GM12878 (cell line): ENCODE results near the gene HIVEP3. TPM values are rescaled to one million over a fixed set of nuclear protein-coding genes. Genes with fewer than 3 reads are reported as not detected.

Source experiments
- ASH2L ChIP-seq: fragments of 300-600, 200-600 bp; sonication (generic); IDR thresholded peaks from 2 replicates; pipeline ENCODE4 v1.6.1; 2017; ENCODE audit warnings: low read depth, mild to moderate bottlenecking, borderline replicate concordance
- BCL11A ChIP-seq: IDR thresholded peaks from 2 replicates; pipeline ENCODE4 v1.6.1; 2011; ENCODE audit warnings: low read depth, low read length
- EGR1 ChIP-seq, 2 experiments: IDR thresholded peaks; 1 replicate in 1 of 2; 2 replicates in 1 of 2; pipeline ENCODE4 v1.6.1; 2011 to 2012; ENCODE audit warnings: low read depth in 2 of 2, low read length in 2 of 2, borderline replicate concordance in 1 of 2, mild to moderate bottlenecking in 1 of 2, moderate library complexity in 1 of 2
- EZH2 ChIP-seq: IDR thresholded peaks from 2 replicates; pipeline ENCODE4 v1.6.1; 2012; ENCODE audit warnings: low read depth, mild to moderate bottlenecking, control low read depth, inconsistent platforms, low read length, borderline replicate concordance; ENCODE audit not compliant: control insufficient read depth
- FOS ChIP-seq: IDR thresholded peaks from 3 replicates; pipeline ENCODE4 v1.6.1; 2011; ENCODE audit warnings: borderline replicate concordance; ENCODE audit not compliant: insufficient read length; ENCODE audit errors: extremely low read depth
- HDAC6 ChIP-seq: fragments of 200-600 bp; sonication (generic); IDR thresholded peaks from one replicate; pipeline ENCODE4 v1.8.0; 2017; ENCODE audit warnings: antibody characterized with exemption; ENCODE audit not compliant: unreplicated experiment
- IRF4 ChIP-seq: IDR thresholded peaks from 2 replicates; pipeline ENCODE4 v1.6.1; 2011; ENCODE audit warnings: low read depth, low read length
- KAT2A ChIP-seq: conservative IDR thresholded peaks from 2 replicates; pipeline ENCODE4 v1.6.1; 2011; ENCODE audit warnings: low read depth, low read length; ENCODE audit not compliant: control insufficient read depth
- MXI1 ChIP-seq: fragments of 150-350 bp; IDR thresholded peaks from 2 replicates; pipeline ENCODE4 v1.6.1; 2011; ENCODE audit warnings: low read depth, mild to moderate bottlenecking, inconsistent platforms, low read length, improper control_type of control experiment
- POLR2A ChIP-seq: IDR thresholded peaks from 2 replicates; pipeline ENCODE4 v1.6.1; 2011; ENCODE audit warnings: low read depth, mild to moderate bottlenecking, low read length
- SUPT20H ChIP-seq: IDR thresholded peaks from 2 replicates; pipeline ENCODE4 v1.6.1; 2011; ENCODE audit warnings: low read depth, mild to moderate bottlenecking, low read length, moderate library complexity, borderline replicate concordance; ENCODE audit not compliant: control insufficient read depth
- ZNF207 ChIP-seq: fragments of 450-650 bp; IDR thresholded peaks from 2 replicates; pipeline ENCODE4 v1.6.1; 2014; ENCODE audit warnings: antibody characterized with exemption, mild to moderate bottlenecking, borderline replicate concordance
- ZNF622 ChIP-seq: fragments of 450-650 bp; IDR thresholded peaks from 2 replicates; pipeline ENCODE4 v1.6.1; 2017; ENCODE audit warnings: mild to moderate bottlenecking, inconsistent platforms
- polyA plus RNA-seq, 11 experiments: library from polyadenylated mRNA; depleted of rRNA in 4 of 11; unstranded in 6 of 11; stranded (reverse) in 5 of 11; fragments of >200 nt; fragmentation: Nextera tagmentation in 4 of 11; fragmentation: Illumina TruSeq in 1 of 11; extraction: Ambion mirVana in 4 of 11; extraction: Trizol in 1 of 11; gene quantifications; 1 replicate in 1 of 11; 2 replicates in 10 of 11; pipeline versions ENCODE4 v1.2.1 to v1.2.3, GENCODE V29; 2011 to 2016; ENCODE audit warnings: inconsistent platforms in 2 of 11, missing spikeins in 2 of 11, low read depth in 1 of 11
- total RNA-seq, 4 experiments: library from RNA; depleted of rRNA in 3 of 4; stranded (reverse); fragments of >200 nt in 3 of 4; fragmentation: Illumina TruSeq in 1 of 4; extraction: Trizol in 1 of 4; gene quantifications; 2 replicates each; pipeline versions ENCODE4 v1.2.1 to v1.2.3, GENCODE V29; 2013 to 2021
- TF ChIP-seq, protein P1 (sequence below): fragments of 450-650 bp; conservative IDR thresholded peaks from 2 replicates; pipeline ENCODE4 v1.6.1; 2017; ENCODE audit warnings: mild to moderate bottlenecking, moderate library complexity
- TF ChIP-seq, protein P2 (sequence below): fragments of 450-650 bp; IDR thresholded peaks from 2 replicates; pipeline ENCODE4 v1.6.1; 2017; ENCODE audit warnings: mild to moderate bottlenecking
- TF ChIP-seq, protein P3 (sequence below): fragments of 450-650 bp; IDR thresholded peaks from 2 replicates; pipeline ENCODE4 v1.6.1; 2017; ENCODE audit warnings: mild to moderate bottlenecking, moderate library complexity
- TF ChIP-seq, protein P4 (sequence below): fragments of 150-350 bp; IDR thresholded peaks from 2 replicates; pipeline ENCODE4 v1.6.1; 2016; ENCODE audit warnings: low read depth, low read length
- TF ChIP-seq, protein P5 (sequence below): IDR thresholded peaks from 2 replicates; pipeline ENCODE4 v1.6.1; 2012; ENCODE audit warnings: low read depth, low read length, improper control_type of control experiment

HIVEP3 gene
- total and polyA plus RNA-seq, 10 of the 15 experiments (the other 5 are each of a cell fraction or from before 2014, with no cell fraction given), result 1.8 to 13.6 (median 3.8) TPM

DNA sequence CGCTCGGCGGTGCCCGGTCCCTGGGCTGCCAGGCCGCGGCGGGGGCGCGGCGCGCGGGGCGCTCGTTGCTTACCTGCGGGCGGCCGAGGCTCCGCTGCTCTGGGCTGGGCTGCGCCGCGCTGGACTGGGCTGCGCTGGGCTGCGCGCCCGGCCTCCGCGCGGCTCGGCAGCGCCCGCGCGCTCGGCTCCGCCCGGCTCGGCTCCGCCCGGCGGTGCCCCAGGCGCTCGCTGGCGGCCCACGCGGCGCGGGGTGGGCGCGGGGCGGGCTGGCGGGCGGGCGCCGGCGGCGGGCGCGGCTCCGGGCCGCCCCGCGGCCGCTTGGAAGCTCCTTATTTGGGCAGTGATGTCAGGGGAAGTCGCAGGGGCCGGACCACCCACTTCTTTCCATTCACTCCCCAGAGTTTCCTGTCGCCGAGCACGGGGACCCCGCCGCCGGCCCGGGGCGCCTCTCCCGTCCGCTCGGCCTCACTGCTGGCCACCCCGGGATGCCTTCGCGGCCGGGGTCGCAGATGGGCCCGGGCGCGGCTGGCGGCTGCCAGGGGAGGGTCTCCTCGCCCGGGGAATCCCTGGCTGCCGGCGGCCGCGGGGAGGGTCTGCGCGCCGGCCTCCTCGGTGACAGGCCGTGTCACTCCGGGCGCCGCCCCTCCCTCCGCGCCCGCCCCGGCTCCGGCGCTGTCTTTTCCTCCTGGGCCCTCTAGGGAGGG lies 256.5 kb downstream of the HIVEP3 start (continued):
- TF ChIP-seq, protein P1, sequence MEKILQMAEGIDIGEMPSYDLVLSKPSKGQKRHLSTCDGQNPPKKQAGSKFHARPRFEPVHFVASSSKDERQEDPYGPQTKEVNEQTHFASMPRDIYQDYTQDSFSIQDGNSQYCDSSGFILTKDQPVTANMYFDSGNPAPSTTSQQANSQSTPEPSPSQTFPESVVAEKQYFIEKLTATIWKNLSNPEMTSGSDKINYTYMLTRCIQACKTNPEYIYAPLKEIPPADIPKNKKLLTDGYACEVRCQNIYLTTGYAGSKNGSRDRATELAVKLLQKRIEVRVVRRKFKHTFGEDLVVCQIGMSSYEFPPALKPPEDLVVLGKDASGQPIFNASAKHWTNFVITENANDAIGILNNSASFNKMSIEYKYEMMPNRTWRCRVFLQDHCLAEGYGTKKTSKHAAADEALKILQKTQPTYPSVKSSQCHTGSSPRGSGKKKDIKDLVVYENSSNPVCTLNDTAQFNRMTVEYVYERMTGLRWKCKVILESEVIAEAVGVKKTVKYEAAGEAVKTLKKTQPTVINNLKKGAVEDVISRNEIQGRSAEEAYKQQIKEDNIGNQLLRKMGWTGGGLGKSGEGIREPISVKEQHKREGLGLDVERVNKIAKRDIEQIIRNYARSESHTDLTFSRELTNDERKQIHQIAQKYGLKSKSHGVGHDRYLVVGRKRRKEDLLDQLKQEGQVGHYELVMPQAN, result peak; percentile 67; the same call in 1 of the 2 replicates
- TF ChIP-seq HDAC6 (no peak), MXI1 (no peak), FOS (no peak), KAT2A (no peak), EGR1 (IDR thresholded peaks at IDR 0.05; ENCODE audit: borderline replicate concordance in 1 of 2, low read depth in 2 of 2, low read length in 2 of 2) (peak in 1 of 2 experiments; percentile 38; a peak in 1 of 3 replicates), IRF4 (no peak), ZNF622 (no peak), BCL11A (no peak), SUPT20H (no peak), ASH2L (no peak), ZNF207 (no peak), POLR2A (peak; percentile 35; the same call in 1 of the 2 replicates), EZH2 (no peak)
- TF ChIP-seq, protein P2, sequence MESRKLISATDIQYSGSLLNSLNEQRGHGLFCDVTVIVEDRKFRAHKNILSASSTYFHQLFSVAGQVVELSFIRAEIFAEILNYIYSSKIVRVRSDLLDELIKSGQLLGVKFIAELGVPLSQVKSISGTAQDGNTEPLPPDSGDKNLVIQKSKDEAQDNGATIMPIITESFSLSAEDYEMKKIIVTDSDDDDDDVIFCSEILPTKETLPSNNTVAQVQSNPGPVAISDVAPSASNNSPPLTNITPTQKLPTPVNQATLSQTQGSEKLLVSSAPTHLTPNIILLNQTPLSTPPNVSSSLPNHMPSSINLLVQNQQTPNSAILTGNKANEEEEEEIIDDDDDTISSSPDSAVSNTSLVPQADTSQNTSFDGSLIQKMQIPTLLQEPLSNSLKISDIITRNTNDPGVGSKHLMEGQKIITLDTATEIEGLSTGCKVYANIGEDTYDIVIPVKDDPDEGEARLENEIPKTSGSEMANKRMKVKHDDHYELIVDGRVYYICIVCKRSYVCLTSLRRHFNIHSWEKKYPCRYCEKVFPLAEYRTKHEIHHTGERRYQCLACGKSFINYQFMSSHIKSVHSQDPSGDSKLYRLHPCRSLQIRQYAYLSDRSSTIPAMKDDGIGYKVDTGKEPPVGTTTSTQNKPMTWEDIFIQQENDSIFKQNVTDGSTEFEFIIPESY, result no peak
- TF ChIP-seq, protein P3, sequence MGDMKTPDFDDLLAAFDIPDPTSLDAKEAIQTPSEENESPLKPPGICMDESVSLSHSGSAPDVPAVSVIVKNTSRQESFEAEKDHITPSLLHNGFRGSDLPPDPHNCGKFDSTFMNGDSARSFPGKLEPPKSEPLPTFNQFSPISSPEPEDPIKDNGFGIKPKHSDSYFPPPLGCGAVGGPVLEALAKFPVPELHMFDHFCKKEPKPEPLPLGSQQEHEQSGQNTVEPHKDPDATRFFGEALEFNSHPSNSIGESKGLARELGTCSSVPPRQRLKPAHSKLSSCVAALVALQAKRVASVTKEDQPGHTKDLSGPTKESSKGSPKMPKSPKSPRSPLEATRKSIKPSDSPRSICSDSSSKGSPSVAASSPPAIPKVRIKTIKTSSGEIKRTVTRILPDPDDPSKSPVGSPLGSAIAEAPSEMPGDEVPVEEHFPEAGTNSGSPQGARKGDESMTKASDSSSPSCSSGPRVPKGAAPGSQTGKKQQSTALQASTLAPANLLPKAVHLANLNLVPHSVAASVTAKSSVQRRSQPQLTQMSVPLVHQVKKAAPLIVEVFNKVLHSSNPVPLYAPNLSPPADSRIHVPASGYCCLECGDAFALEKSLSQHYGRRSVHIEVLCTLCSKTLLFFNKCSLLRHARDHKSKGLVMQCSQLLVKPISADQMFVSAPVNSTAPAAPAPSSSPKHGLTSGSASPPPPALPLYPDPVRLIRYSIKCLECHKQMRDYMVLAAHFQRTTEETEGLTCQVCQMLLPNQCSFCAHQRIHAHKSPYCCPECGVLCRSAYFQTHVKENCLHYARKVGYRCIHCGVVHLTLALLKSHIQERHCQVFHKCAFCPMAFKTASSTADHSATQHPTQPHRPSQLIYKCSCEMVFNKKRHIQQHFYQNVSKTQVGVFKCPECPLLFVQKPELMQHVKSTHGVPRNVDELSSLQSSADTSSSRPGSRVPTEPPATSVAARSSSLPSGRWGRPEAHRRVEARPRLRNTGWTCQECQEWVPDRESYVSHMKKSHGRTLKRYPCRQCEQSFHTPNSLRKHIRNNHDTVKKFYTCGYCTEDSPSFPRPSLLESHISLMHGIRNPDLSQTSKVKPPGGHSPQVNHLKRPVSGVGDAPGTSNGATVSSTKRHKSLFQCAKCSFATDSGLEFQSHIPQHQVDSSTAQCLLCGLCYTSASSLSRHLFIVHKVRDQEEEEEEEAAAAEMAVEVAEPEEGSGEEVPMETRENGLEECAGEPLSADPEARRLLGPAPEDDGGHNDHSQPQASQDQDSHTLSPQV, result no peak
- TF ChIP-seq, protein P4, sequence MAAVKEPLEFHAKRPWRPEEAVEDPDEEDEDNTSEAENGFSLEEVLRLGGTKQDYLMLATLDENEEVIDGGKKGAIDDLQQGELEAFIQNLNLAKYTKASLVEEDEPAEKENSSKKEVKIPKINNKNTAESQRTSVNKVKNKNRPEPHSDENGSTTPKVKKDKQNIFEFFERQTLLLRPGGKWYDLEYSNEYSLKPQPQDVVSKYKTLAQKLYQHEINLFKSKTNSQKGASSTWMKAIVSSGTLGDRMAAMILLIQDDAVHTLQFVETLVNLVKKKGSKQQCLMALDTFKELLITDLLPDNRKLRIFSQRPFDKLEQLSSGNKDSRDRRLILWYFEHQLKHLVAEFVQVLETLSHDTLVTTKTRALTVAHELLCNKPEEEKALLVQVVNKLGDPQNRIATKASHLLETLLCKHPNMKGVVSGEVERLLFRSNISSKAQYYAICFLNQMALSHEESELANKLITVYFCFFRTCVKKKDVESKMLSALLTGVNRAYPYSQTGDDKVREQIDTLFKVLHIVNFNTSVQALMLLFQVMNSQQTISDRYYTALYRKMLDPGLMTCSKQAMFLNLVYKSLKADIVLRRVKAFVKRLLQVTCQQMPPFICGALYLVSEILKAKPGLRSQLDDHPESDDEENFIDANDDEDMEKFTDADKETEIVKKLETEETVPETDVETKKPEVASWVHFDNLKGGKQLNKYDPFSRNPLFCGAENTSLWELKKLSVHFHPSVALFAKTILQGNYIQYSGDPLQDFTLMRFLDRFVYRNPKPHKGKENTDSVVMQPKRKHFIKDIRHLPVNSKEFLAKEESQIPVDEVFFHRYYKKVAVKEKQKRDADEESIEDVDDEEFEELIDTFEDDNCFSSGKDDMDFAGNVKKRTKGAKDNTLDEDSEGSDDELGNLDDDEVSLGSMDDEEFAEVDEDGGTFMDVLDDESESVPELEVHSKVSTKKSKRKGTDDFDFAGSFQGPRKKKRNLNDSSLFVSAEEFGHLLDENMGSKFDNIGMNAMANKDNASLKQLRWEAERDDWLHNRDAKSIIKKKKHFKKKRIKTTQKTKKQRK, result no peak
- TF ChIP-seq, protein P5, sequence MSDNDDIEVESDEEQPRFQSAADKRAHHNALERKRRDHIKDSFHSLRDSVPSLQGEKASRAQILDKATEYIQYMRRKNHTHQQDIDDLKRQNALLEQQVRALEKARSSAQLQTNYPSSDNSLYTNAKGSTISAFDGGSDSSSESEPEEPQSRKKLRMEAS, result no peak
